Pancreas (tissue), 10 donors: ENCODE results near the gene PSMA8. TPM values are rescaled to one million over a fixed set of nuclear protein-coding genes. Genes with fewer than 3 reads are reported as not detected.

Experiments
- ATAC-seq, 4 donors: fragments of 200-7000 bp; cut with Tn5 transposase; one replicate each; pipeline versions ENCODE4 v1.8.0 to v1.9.1; 2020; ENCODE audit warnings: mild to moderate bottlenecking in 4 of 4, moderate library complexity in 4 of 4
- DNase-seq, 6 donors: peaks; one replicate each; pipeline ENCODE4 v3.0.0-alpha.2; 2020
- FAIRE-seq: peaks from 2 replicates; lab custom pipeline; 2012; peaks lifted over from hg19 to GRCh38; lab: Jason Lieb, UNC
- H3K27ac ChIP-seq, 4 donors: fragments of 200-600 bp; sonication (generic); 1 replicate in 3 of 4; 2 replicates in 1 of 4; pipeline versions ENCODE4 v1.5.0 to v1.8.0; 2020
- H3K27me3 ChIP-seq, 4 donors: fragments of 200-600 bp; one replicate each; pipeline ENCODE4 v1.8.0; 2021
- H3K36me3 ChIP-seq, 3 donors: fragments of 200-600 bp; sonication (generic) in 1 of 3; one replicate each; pipeline versions ENCODE4 v1.5.0 to v1.8.0; 2020 to 2021
- H3K4me1 ChIP-seq, 3 donors: fragments of 200-600 bp; one replicate each; pipeline ENCODE4 v1.8.0; 2021
- H3K4me3 ChIP-seq, 4 donors: fragments of 200-600 bp; sonication (generic) in 2 of 4; one replicate each; pipeline versions ENCODE4 v1.5.0 to v1.8.0; 2020 to 2021
- H3K9me3 ChIP-seq, 4 donors: fragments of 200-600 bp; one replicate each; pipeline ENCODE4 v1.8.0; 2021
- WGBS, 2 donors: extraction: QIAGEN DNeasy Blood & Tissue Kit; methylation state at CpG; one replicate each; pipeline ENCODE4 v1.1.7; 2013; 5-methylcytosine and 5-hydroxymethylcytosine counted together
- intact Hi-C, 3 donors: fragments of 100-400 bp; cut with DNase I; formaldehyde crosslinking; loops; one replicate each; pipeline versions ENCODE4 v1.11.1 to v1.14.2; 2022
- polyA plus RNA-seq, 2 donors: library from polyadenylated mRNA; stranded (reverse); fragments of 200-250 nt; gene quantifications; one replicate each; pipeline ENCODE4 v1.2.3, GENCODE V29; 2013
- total RNA-seq, 6 donors: library from RNA; stranded (reverse); fragmentation: NEBNext Ultra II Directional in 4 of 6; extraction: Animal tissue kit (Norgen Biotek cat#: 25700) in 4 of 6; gene quantifications; one replicate each; pipeline versions ENCODE4 v1.2.1 to v1.2.4, GENCODE V29; 2021 to 2023
- TF ChIP-seq, protein P1 (sequence below), 4 donors: fragments of 200-600 bp; sonication (generic) in 3 of 4; IDR thresholded peaks; one replicate each; pipeline versions ENCODE4 v1.5.0 to v1.8.0; 2021; ENCODE audit warnings: antibody characterized with exemption in 4 of 4
- donor health status: healthy with polysubstance abuse.
- donor health status: DM: no; HTN: no; CAD: no; lungs with moderate emphysema.
- donor health status: DM: no; HTN: no; CAD: no.
- donor health status: control.
- donor health status: control.
- donor health status: Bipolar disorder and iron deficiency.
- donor health status: DM: yes; HTN: yes; CAD: no.
- donor health status: DM: no; HTN: no; CAD: no.
- donor health status: DM: no; HTN: no; CAD: no.
- donor health status: DM: yes; HTN: yes; CAD: no.

The PSMA8 gene
- total and polyA plus RNA-seq, 8 donors, result not detected

DNA sequence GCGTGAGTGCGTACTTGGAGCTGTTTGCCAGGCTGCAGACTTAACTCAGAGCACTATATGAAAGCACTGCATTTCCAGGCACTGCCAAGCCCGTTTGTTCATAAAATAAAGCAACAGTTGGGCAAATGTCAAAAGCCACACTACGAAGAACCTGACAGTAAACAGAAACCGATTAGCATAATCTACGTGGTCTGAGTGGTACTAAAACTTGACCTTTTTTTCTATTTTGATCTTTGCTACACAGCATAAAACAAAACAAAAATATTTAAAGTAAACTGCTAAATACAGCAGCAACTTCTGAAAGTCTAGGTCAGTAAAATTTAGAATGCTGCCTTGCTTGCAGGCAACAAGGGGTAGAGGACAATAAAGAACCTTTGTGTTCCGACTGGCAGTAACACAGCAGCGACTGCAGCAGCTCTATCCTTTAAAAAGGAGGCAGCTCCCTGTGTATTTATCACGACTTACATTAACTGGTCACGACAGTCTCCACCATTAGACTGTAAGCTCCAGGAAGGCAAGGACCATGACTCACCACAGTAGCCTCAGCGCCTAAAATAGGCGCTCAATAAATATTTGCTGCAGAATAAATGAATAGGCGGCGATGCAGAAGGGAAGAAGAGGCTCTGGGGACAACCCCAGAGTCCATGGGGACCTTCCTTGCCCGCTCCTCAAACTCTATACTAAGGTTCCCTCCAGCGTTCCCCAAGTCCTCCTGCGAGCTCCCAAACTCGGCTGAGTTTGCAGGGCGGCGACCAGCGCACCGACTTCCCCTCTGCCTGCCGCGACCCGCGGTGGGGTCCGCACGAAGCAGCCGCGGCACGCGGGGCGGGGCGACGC, 44.2 kb upstream of the PSMA8 start:
- TF ChIP-seq, protein P1, sequence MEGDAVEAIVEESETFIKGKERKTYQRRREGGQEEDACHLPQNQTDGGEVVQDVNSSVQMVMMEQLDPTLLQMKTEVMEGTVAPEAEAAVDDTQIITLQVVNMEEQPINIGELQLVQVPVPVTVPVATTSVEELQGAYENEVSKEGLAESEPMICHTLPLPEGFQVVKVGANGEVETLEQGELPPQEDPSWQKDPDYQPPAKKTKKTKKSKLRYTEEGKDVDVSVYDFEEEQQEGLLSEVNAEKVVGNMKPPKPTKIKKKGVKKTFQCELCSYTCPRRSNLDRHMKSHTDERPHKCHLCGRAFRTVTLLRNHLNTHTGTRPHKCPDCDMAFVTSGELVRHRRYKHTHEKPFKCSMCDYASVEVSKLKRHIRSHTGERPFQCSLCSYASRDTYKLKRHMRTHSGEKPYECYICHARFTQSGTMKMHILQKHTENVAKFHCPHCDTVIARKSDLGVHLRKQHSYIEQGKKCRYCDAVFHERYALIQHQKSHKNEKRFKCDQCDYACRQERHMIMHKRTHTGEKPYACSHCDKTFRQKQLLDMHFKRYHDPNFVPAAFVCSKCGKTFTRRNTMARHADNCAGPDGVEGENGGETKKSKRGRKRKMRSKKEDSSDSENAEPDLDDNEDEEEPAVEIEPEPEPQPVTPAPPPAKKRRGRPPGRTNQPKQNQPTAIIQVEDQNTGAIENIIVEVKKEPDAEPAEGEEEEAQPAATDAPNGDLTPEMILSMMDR (IDR thresholded peaks at IDR 0.05), result no peak
- intact Hi-C loops, result no loop called here

DNA sequence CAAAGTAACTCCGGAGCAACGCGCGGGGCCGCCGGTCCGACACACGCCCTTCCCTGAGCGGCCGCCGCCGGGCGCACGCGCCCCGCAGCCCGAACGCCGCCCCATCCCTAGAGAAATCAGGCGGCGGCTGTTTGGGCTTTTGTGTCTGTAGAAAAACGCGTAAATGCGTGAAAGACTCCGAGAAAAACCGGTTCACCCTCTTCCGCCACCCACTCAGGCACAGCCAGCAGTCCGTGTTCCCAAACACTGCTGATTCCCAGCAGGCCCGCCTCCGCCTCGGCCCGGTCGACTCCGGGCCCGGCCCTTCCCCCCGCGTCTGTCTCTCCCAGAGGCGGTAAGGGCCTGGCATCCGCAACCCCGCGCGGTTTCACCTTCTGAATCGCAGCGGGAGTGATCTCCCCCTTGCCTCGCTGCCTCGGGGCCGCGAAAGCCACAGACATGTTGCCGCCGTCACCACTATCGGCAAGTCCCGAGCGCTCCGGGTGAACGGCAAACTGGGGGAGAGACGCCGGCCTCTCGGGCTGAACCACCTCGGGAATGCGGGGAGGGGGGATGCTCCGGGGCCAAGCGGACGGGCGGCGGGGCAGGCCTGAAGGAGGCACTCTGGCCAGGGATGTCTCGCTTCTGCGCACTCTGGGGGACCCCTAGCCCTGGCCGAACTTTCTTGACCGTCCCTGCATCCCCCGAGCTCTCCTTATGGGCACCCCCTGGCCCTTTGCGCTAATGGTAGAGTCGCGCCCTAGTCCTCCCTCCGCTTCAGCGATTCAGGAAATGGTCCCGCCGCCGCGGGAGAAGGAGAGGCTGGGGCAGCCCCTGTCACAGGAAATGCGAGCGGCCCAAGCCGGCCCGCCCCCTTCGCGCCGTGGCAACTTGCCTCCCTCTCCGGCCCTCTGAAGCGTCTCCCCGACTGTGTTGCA, 43.3 kb upstream of the PSMA8 start, which contains the start of gene SS18:
SS18 (minus strand) TSS at position 484 of the 917 bp plus-strand sequence; CDS start at position 440, 44 bp downstream.
- Histone ChIP-seq H3K9me3 (no peaks in the 10 kb centered on the region), H3K4me1 (peaks cover 7 to 21% (median 17%) of the 10 kb centered on the region in 3 donors), H3K27me3 (no peaks in the 10 kb centered on the region), H3K4me3 (peak within 1 kb of the TSS; percentile 67 to 87 (median 80)), H3K27ac (peak within 1 kb of the TSS; percentile 90 to 95 (median 93)), H3K36me3 (no peaks in the 10 kb centered on the region)
- ATAC-seq (peak; percentile 94 to 98 (median 94)), DNase-seq (peak; percentile 87 to 95 (median 92)), FAIRE-seq (no peak)
- 0 to 1% methylated on average over 82 to 89 of the region's 89 CpGs for WGBS, 2 donors
- TF ChIP-seq, protein P1 (IDR thresholded peaks at IDR 0.05), result no peak
- intact Hi-C loops, result no loop called here

More for the DNA sequence above, 44.2 kb upstream of the PSMA8 start:
- 0 to 1% methylated on average over 25 to 35 of the region's 35 CpGs for WGBS, 2 donors
- ATAC-seq, result peak in 3 of 4 donors; percentile 0 to 4 (median 0)
- peak overlapping the region; percentile 67 to 87 (median 80) for H3K4me3 ChIP-seq
- DNase-seq, result peak in 1 of 6 donors; percentile 9
- no peak for FAIRE-seq
- peaks cover 0 to 4% (median 0%) of the 10 kb centered on the region in 3 donors for H3K36me3 ChIP-seq
- peaks cover 7 to 21% (median 17%) of the 10 kb centered on the region in 3 donors for H3K4me1 ChIP-seq
- peak overlapping the region; percentile 90 to 95 (median 93) for H3K27ac ChIP-seq
- no peaks in the 10 kb centered on the region for H3K9me3 ChIP-seq
- no peaks in the 10 kb centered on the region for H3K27me3 ChIP-seq

DNA sequence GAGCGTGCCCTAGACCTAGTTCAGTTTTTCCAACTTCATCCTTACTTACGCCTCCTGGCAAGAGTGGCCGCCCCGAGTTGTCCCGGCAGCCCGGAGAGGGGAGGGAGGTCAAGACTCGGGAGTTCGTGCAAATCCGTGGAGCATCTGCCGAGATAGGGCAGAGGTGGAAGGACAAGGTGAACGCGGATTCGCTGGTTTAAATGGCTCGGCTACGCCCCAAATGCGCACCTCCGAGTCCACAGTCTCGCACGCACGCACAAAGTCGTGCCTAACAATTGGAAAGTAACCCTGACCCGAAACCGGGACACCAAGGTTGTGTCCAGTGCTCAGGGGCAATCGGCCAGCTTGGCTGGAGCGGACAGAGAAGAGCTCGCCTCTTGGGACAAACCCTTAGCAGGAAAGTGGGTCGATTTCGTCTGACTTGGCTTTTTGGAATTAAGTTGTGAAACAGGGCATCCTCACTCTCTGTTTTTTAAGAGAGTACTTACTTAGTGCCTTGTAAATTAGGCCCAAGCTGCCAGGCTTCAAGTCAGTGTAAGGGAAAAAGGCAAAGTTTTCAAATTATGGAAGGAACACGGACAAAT, 42.5 kb upstream of the PSMA8 start:
- DNase-seq (peak in 3 of 6 donors; percentile 38 to 57 (median 42)), ATAC-seq (peak; percentile 21 to 46 (median 30)), FAIRE-seq (no peak)
- intact Hi-C loops, result no loop called here
- Histone ChIP-seq H3K27me3 (no peaks in the 10 kb centered on the region), H3K4me3 (peak overlapping the region; percentile 67 to 87 (median 80)), H3K27ac (peak overlapping the region; percentile 90 to 95 (median 93)), H3K36me3 (no peaks in the 10 kb centered on the region), H3K4me1 (peaks cover 7 to 21% (median 17%) of the 10 kb centered on the region in 3 donors), H3K9me3 (no peaks in the 10 kb centered on the region)
- TF ChIP-seq, protein P1 (IDR thresholded peaks at IDR 0.05), result no peak
- 2% methylated on average over 29 of the region's 29 CpGs for WGBS, 2 donors

DNA sequence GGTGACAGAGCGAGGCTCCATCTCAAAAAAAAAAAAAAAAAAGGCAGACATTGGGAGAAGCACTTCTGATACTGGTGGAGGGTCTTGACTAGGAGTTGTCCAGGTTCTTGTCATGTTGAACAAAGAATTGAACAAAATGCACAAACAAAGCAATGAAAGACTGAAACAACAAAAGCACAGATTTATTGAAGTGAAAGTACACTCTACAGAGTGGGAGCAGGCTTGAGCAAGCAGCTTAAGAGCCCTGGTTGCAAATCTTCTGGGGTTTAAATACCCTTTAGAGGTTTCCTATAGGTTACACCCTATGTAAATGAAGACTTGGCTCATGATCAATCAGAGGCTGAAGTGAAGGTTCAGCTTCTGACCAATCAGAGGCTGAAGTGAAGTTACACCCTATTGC, 36.8 kb upstream of the PSMA8 start:
- TF ChIP-seq, protein P1 (IDR thresholded peaks at IDR 0.05), result no peak

More for the DNA sequence above, 36.8 kb upstream of the PSMA8 start:
- FAIRE-seq (no peak), ATAC-seq (no peak), DNase-seq (no peak)
- Histone ChIP-seq H3K27ac (no peak overlapping the region), H3K4me3 (no peak overlapping the region), H3K36me3 (no peaks in the 10 kb centered on the region), H3K4me1 (no peaks in the 10 kb centered on the region), H3K27me3 (no peaks in the 10 kb centered on the region), H3K9me3 (no peaks in the 10 kb centered on the region)
- 100% methylated on average over 1 of the region's 1 CpG for whole genome bisulfite sequencing, 2 donors
- intact Hi-C loops, result no loop called here
